ENCODE measurements around the gene CEP128. TPM values are rescaled to one million over a fixed set of nuclear protein-coding genes. Genes with fewer than 3 reads are reported as not detected.

The CEP128 gene
- total RNA-seq, 2 experiments from 2014 or later = 18.6 to 21.6 TPM

DNA sequence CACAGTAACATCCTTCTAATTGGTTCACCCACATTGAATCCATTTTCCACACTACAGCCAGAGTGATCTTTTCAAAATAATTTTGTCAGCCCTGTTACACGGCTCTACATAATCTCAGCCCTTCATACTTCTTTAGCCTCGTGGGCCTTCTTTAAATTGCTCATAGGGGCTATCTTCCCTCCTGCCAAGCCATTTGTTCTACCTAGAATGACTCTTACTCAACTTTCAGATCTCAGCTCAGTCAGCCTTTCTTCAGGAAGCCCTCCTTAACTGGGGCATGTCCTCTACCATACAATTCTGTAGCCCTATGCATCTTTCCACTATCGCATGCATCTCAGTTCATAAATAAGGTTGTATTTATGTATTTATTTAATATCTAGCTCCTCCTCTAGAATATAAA is 39.7 kb downstream of the CEP128 start:
- ATAC-seq (no peak), DNase-seq (no peak)
- CTCF ChIA-PET = interaction anchor here (0.9 to 1.0 kb wide), 2 partner anchors 85 to 95 kb away, joined by 3 read pairs; no protein-coding TSS in a partner anchor
- Mint-ChIP-seq H3K4me1 (peaks cover 12% of the 10 kb centered on the region), H3K27me3 (no peaks in the 10 kb centered on the region), H3K4me3 (no peak overlapping the region), H3K27ac (no peak overlapping the region), H3K9me3 (ENCODE audit: low read depth) (no peaks in the 10 kb centered on the region), H3K36me3 (ENCODE audit: low read depth) (peaks cover 31% of the 10 kb centered on the region)
- POLR2A ChIA-PET = no interaction called here
- intact Hi-C loops (cut with DNase I, micrococcal nuclease) = no loop called here

DNA sequence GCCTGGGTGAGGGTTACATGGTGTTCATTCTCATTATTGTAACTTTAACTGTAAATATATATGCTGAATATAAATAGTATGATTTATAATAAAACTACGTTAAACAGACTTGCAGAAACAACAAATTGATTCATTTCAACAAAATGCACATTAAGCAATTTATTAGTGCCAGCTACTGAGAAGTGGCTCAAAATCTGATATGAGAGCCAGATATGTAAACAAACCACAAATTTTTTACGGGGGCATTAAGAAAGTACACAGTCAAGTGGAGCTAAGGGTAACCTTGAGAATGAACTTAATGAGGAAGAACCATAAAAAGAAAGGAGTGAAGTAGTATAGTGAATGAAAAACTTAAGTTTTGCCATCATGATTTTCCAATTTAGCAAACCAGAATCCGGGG is 40.3 kb downstream of the CEP128 start:
- intact Hi-C loops (cut with DNase I, micrococcal nuclease) = no loop called here
- H3K9me3 Mint-ChIP-seq (ENCODE audit: low read depth) = no peaks in the 10 kb centered on the region
- H3K27ac Mint-ChIP-seq = no peak overlapping the region
- H3K4me3 Mint-ChIP-seq = no peak overlapping the region
- peaks cover 12% of the 10 kb centered on the region for H3K4me1 Mint-ChIP-seq
- peaks cover 27% of the 10 kb centered on the region for H3K36me3 Mint-ChIP-seq (ENCODE audit: low read depth)
- ATAC-seq (no peak), DNase-seq (no peak)
- ChIA-PET CTCF (no interaction called here), POLR2A (no interaction called here)
- H3K27me3 Mint-ChIP-seq = no peaks in the 10 kb centered on the region

DNA sequence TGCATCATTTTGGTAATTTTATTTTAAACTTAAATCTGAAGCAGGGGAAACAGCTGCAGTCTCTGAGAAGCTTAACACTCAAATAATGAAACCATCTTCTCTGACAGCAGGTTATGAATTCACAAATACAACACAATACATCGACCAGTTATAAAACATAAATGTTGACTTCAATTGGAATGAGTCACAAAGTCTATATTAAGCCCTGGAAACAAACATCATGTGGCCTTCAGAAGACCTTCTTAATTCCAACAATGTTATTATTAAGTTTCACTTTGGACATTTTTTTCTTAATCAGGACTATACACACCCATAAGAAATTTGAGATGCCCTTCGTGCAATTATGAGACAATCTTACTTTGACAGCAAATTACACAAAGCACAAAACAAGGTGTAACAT is 68.9 kb downstream of the CEP128 start:
- no peaks in the 10 kb centered on the region for H3K4me1 Mint-ChIP-seq
- no peak for DNase-seq
- H3K27ac Mint-ChIP-seq = no peak overlapping the region
- H3K36me3 Mint-ChIP-seq (ENCODE audit: low read depth) = peaks cover 27% of the 10 kb centered on the region
- ChIA-PET CTCF (no interaction called here), POLR2A (no interaction called here)
- H3K4me3 Mint-ChIP-seq = no peak overlapping the region
- ATAC-seq = no peak
- H3K9me3 Mint-ChIP-seq (ENCODE audit: low read depth) = peaks cover 14% of the 10 kb centered on the region
- H3K27me3 Mint-ChIP-seq = no peaks in the 10 kb centered on the region
- intact Hi-C loops (cut with DNase I, micrococcal nuclease) = no loop called here

DNA sequence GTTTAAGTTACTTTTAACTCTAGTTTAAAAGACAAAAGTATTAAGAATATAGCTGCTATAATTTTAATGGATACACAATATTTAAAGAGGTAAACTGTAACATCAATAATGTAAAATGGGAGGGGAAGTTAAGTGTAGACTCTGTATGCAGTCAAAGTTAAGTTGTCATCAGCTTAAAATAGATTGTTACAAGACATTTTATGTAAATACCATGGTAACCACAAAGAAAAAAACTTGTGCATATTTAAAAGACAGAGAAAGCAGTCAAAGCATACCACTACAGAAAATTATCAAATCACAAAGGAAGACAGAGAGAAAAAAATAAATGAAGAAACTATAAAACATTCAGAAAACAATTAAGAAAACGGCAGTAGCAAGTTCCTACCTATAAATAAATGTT is 73.3 kb downstream of the CEP128 start:
- ChIA-PET CTCF (no interaction called here), POLR2A (no interaction called here)
- Mint-ChIP-seq H3K4me1 (peaks cover 3% of the 10 kb centered on the region), H3K27me3 (no peaks in the 10 kb centered on the region), H3K4me3 (no peak overlapping the region), H3K9me3 (ENCODE audit: low read depth) (peaks cover 19% of the 10 kb centered on the region), H3K36me3 (ENCODE audit: low read depth) (peaks cover 26% of the 10 kb centered on the region), H3K27ac (no peak overlapping the region)
- intact Hi-C loops (cut with DNase I, micrococcal nuclease) = no loop called here
- ATAC-seq = no peak
- DNase-seq = no peak

DNA sequence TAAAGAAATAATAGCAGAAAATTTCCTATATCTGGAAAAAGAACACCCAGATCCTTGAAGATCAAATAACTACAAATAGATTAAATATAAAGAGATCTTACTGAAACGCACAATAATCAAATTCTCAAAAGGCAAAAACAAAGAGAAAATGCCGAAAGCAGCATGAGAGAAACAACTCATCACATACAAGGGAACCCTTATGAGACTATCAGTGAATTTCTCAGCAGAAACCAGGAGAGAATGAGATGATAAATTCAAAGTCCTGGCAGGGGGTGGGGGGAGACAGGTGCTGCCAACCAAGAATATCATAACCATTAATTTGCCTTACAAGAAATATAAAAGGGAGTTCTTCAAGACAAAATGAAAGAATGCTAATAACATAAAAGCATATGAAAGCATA is 73.7 kb downstream of the CEP128 start:
- Mint-ChIP-seq H3K4me1 (peaks cover 4% of the 10 kb centered on the region), H3K27ac (no peak overlapping the region), H3K9me3 (ENCODE audit: low read depth) (peaks cover 19% of the 10 kb centered on the region), H3K36me3 (ENCODE audit: low read depth) (peaks cover 26% of the 10 kb centered on the region), H3K4me3 (no peak overlapping the region), H3K27me3 (no peaks in the 10 kb centered on the region)
- ATAC-seq = no peak
- ChIA-PET POLR2A (no interaction called here), CTCF (no interaction called here)
- DNase-seq = no peak
- intact Hi-C loops (cut with DNase I, micrococcal nuclease) = no loop called here

DNA sequence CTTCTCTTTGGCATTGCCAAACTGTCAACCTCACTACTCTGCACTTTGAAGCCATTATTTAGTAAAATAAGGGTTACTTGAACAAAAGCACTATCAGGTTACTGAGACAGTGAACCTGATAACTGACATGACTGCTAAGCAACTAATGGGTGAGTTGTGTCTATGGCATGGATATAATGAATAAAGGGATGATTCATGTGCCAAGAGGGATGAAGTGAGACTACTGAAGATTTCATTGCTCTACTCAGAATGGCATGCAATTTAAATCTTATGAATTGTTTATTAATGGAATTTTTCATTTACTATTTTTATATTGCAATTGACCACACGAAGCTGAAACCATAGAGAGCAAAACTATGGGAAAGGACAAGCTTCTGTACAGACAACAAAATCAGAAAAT is 74.4 kb downstream of the CEP128 start:
- Mint-ChIP-seq H3K9me3 (ENCODE audit: low read depth) (peaks cover 19% of the 10 kb centered on the region), H3K4me3 (no peak overlapping the region), H3K36me3 (ENCODE audit: low read depth) (peaks cover 26% of the 10 kb centered on the region), H3K27me3 (no peaks in the 10 kb centered on the region), H3K4me1 (peaks cover 4% of the 10 kb centered on the region), H3K27ac (no peak overlapping the region)
- DNase-seq (no peak), ATAC-seq (no peak)
- CTCF ChIA-PET = no interaction called here
- POLR2A ChIA-PET = no interaction called here
- intact Hi-C loops (cut with DNase I, micrococcal nuclease) = no loop called here

DNA sequence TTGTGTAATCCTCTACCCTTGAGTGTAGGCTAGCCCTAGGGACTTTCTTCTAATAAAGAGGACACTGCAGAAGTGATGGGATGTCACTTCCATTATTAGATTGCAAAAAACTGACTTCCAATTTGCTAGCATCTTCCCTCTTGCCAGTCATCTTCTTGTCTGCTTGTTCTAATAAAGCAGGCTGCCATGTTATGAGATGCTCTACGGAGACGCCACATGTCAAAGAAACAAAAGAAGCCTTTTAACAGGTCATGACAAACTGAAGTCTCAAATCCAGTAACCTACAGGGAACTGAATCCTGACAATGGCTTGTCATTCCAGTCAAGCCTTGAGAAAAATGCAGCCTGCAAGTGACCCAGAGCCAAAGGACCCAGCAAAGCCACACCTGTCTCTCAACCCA is 76.0 kb downstream of the CEP128 start:
- DNase-seq (no peak), ATAC-seq (no peak)
- H3K4me1 Mint-ChIP-seq = peaks cover 4% of the 10 kb centered on the region
- intact Hi-C loops (cut with DNase I, micrococcal nuclease) = no loop called here
- peaks cover 23% of the 10 kb centered on the region for H3K36me3 Mint-ChIP-seq (ENCODE audit: low read depth)
- H3K9me3 Mint-ChIP-seq (ENCODE audit: low read depth) = peaks cover 16% of the 10 kb centered on the region
- no peak overlapping the region for H3K27ac Mint-ChIP-seq
- H3K4me3 Mint-ChIP-seq = no peak overlapping the region
- no peaks in the 10 kb centered on the region for H3K27me3 Mint-ChIP-seq
- ChIA-PET POLR2A (no interaction called here), CTCF (interaction anchor here (0.5 kb wide), 1 partner anchor 573 kb away, joined by 3 read pairs; no protein-coding TSS in a partner anchor)

DNA sequence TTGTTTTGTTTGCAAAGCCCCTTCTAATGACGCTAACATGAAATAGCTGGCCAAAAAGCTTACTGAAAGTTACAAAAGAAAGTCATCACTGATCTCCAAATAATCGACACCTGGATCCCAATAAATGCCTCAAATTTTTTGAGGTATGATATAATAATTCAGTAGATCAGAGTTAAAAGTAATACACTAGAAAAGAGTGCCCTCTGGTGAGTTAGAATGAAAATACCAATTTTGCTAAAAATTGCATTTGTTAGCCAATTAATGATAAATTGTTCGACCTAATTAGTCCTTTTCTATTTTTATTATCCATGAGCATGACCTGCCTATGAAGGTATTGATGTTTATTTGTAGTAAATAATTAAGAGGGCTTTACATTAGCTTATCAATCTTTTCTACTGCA is 78.6 kb downstream of the CEP128 start:
- DNase-seq (no peak), ATAC-seq (no peak)
- Mint-ChIP-seq H3K27ac (no peak overlapping the region), H3K4me3 (no peak overlapping the region), H3K9me3 (ENCODE audit: low read depth) (peaks cover 7% of the 10 kb centered on the region), H3K36me3 (ENCODE audit: low read depth) (peaks cover 12% of the 10 kb centered on the region), H3K4me1 (peaks cover 4% of the 10 kb centered on the region), H3K27me3 (no peaks in the 10 kb centered on the region)
- CTCF ChIA-PET = interaction anchor here (1.1 to 2.5 kb wide), 4 partner anchors 10 to 124 kb away, joined by 4 to 9 read pairs (median 6); no protein-coding TSS in a partner anchor
- intact Hi-C loops (cut with DNase I, micrococcal nuclease) = no loop called here
- POLR2A ChIA-PET = no interaction called here

DNA sequence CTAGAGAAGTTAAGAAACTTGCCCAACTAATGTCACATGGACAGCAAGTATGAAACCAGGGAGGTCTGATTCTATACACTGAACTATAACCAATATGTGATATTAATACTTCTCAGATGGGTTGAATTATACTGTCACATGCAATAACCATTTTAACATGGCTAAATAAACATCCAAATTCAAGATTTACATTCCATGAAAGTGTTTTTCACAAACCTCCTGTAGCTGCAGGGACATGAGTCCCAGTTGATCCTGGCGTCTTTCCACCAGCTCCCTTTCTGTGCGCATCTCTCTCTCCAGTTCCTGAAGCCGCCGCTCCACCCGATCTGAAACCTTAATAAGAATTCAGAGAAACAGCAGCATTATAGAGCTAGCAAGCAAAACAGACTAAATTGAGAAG is 79.0 kb downstream of the CEP128 start:
- intact Hi-C loops (cut with DNase I, micrococcal nuclease) = no loop called here
- peaks cover 8% of the 10 kb centered on the region for H3K36me3 Mint-ChIP-seq (ENCODE audit: low read depth)
- CTCF ChIA-PET = interaction anchor here (1.1 kb wide), 1 partner anchor 16 kb away, joined by 5 read pairs; no protein-coding TSS in a partner anchor
- H3K27me3 Mint-ChIP-seq = no peaks in the 10 kb centered on the region
- no peak overlapping the region for H3K27ac Mint-ChIP-seq
- DNase-seq (no peak), ATAC-seq (no peak)
- H3K9me3 Mint-ChIP-seq (ENCODE audit: low read depth) = peaks cover 3% of the 10 kb centered on the region
- H3K4me3 Mint-ChIP-seq = no peak overlapping the region
- POLR2A ChIA-PET = no interaction called here
- H3K4me1 Mint-ChIP-seq = peaks cover 4% of the 10 kb centered on the region

DNA sequence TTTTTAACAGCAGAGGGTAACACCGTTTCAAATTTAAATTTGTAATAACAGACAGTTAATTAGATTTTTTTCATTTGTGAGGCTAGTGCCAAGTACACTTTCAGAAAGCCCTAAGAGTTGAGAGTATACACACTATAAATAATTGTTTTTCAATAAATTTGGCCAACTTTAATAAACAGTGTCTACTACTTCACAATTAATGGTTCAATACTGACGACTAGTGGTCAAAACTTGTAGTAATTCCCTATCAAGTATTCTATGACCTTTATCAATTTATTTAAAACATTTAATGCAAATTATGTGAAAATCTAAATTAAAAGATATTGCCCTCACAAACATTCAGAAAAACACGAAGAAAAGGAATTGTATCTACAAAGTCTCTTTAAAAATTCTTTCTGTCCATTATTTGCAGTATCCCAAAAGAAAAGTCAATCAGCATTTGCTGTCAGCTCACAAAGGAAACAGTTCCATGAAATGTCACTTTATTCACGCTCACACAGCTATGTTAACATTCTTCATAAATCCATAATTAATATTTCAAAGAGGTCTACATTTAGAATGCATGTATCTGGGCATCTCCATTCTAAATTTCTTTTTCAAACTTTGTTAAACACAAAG is 91.2 kb downstream of the CEP128 start:
- Mint-ChIP-seq H3K4me1 (no peaks in the 10 kb centered on the region), H3K4me3 (no peak overlapping the region), H3K36me3 (ENCODE audit: low read depth) (no peaks in the 10 kb centered on the region), H3K9me3 (ENCODE audit: low read depth) (no peaks in the 10 kb centered on the region), H3K27ac (no peak overlapping the region), H3K27me3 (no peaks in the 10 kb centered on the region)
- ChIA-PET POLR2A (no interaction called here), CTCF (interaction anchor here (0.6 to 3.0 kb wide), 7 partner anchors 11 to 794 kb away, joined by 3 to 19 read pairs (median 4); no protein-coding TSS in a partner anchor)
- DNase-seq (no peak), ATAC-seq (no peak)
- intact Hi-C loops (cut with DNase I, micrococcal nuclease) = loop anchor here (1.0 to 5.0 kb wide), 7 partner anchors 137 to 1893 kb away; partner anchors contain the start of gene DIO2 (in 1 of the 2)

DNA sequence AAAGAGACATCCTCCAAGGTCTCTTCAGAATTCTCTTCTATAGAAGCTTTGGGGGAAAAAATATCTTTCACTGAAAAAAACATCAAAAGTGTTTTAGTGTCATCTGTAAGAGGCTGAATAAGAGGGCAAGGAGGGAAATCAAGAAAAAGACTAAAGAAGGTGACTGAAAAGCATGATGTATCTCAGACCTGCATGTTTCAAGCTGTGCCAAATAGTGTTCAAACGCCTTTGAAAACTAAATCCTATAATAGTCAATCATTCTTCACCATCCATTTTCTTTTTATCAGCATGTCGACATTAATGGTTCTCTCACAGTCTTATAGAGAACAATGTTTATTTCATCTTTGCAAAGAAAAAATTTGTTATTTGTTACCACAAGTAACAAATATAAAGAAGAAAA is 94.5 kb downstream of the CEP128 start:
- H3K4me1 Mint-ChIP-seq = no peaks in the 10 kb centered on the region
- H3K9me3 Mint-ChIP-seq (ENCODE audit: low read depth) = no peaks in the 10 kb centered on the region
- ChIA-PET POLR2A (no interaction called here), CTCF (interaction anchor here (1.2 kb wide), 1 partner anchor 16 kb away, joined by 5 read pairs; no protein-coding TSS in a partner anchor)
- ATAC-seq (no peak), DNase-seq (no peak)
- no peak overlapping the region for H3K4me3 Mint-ChIP-seq
- intact Hi-C loops (cut with DNase I, micrococcal nuclease) = no loop called here
- no peak overlapping the region for H3K27ac Mint-ChIP-seq
- H3K27me3 Mint-ChIP-seq = no peaks in the 10 kb centered on the region
- H3K36me3 Mint-ChIP-seq (ENCODE audit: low read depth) = no peaks in the 10 kb centered on the region

DNA sequence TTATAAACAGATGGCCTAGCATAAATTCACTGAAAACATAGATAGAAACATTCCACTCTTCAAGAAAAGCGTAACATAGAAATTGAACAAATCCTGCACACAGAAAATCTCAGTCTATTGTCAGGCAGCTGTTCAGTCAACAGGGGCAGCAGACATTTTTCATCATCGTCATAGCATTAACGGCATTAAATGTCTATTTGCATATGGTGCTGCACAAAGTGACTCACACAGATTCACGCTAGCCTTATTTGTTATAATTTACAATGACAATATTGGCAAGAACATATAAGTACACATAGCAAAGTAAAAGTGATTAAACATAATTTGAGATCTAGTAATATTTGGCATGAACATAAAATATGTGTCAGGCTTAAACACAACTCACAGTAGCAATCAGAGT is 95.7 kb downstream of the CEP128 start:
- Mint-ChIP-seq H3K4me1 (no peaks in the 10 kb centered on the region), H3K36me3 (ENCODE audit: low read depth) (no peaks in the 10 kb centered on the region), H3K4me3 (no peak overlapping the region), H3K9me3 (ENCODE audit: low read depth) (no peaks in the 10 kb centered on the region), H3K27me3 (no peaks in the 10 kb centered on the region), H3K27ac (no peak overlapping the region)
- ATAC-seq = no peak
- no peak for DNase-seq
- POLR2A ChIA-PET = no interaction called here
- CTCF ChIA-PET = no interaction called here
- intact Hi-C loops (cut with DNase I, micrococcal nuclease) = no loop called here
